ENCODE data around the gene LDB2. TPM values are rescaled to one million over a fixed set of nuclear protein-coding genes. Genes with fewer than 3 reads are reported as not detected.

LDB2 gene
- total RNA-seq, 1 donor from 2014 or later: 31.5 TPM

GRCh38 chr4:16597443-16597842, 301.0 kb downstream of the LDB2 start:
- H3K4me1 Mint-ChIP-seq (ENCODE audit: unreplicated experiment): peaks cover 6% of the 10 kb centered on the region
- TF ChIP-seq CTCF (conservative IDR thresholded peaks at IDR 0.05): no peak
- no peaks in the 10 kb centered on the region for H3K36me3 Mint-ChIP-seq
- H3K27me3 Mint-ChIP-seq: no peaks in the 10 kb centered on the region
- no peak overlapping the region for H3K27ac Mint-ChIP-seq
- no peak overlapping the region for H3K4me3 Mint-ChIP-seq
- H3K9me3 Mint-ChIP-seq: no peaks in the 10 kb centered on the region
- no peak for DNase-seq (ENCODE audit: extremely low spot score, unreplicated experiment)

- no peak for TF ChIP-seq CTCF (conservative IDR thresholded peaks at IDR 0.05)
- H3K9me3 Mint-ChIP-seq: no peaks in the 10 kb centered on the region
- H3K27ac Mint-ChIP-seq: no peak overlapping the region
- H3K36me3 Mint-ChIP-seq: no peaks in the 10 kb centered on the region
- H3K4me3 Mint-ChIP-seq: no peak overlapping the region
- DNase-seq (ENCODE audit: extremely low spot score, unreplicated experiment): no peak
- H3K4me1 Mint-ChIP-seq (ENCODE audit: unreplicated experiment): peaks cover 11% of the 10 kb centered on the region
- no peaks in the 10 kb centered on the region for H3K27me3 Mint-ChIP-seq
Observed at GRCh38 chr4:16596267-16596666, 302.2 kb downstream of the LDB2 start.

- no peaks in the 10 kb centered on the region for H3K27me3 Mint-ChIP-seq
- no peaks in the 10 kb centered on the region for H3K9me3 Mint-ChIP-seq
- no peak for TF ChIP-seq CTCF (conservative IDR thresholded peaks at IDR 0.05)
- H3K4me3 Mint-ChIP-seq: no peak overlapping the region
- DNase-seq (ENCODE audit: extremely low spot score, unreplicated experiment): no peak
- peaks cover 11% of the 10 kb centered on the region for H3K4me1 Mint-ChIP-seq (ENCODE audit: unreplicated experiment)
- H3K36me3 Mint-ChIP-seq: no peaks in the 10 kb centered on the region
- no peak overlapping the region for H3K27ac Mint-ChIP-seq
Observed at GRCh38 chr4:16594128-16594527, 304.3 kb downstream of the LDB2 start.

GRCh38 chr4:16593386-16593785, 305.1 kb downstream of the LDB2 start:
- DNase-seq (ENCODE audit: extremely low spot score, unreplicated experiment): no peak
- Mint-ChIP-seq H3K4me1 (ENCODE audit: unreplicated experiment) (peaks cover 11% of the 10 kb centered on the region), H3K27ac (no peak overlapping the region), H3K9me3 (no peaks in the 10 kb centered on the region), H3K4me3 (no peak overlapping the region), H3K36me3 (no peaks in the 10 kb centered on the region), H3K27me3 (no peaks in the 10 kb centered on the region)
- TF ChIP-seq CTCF (conservative IDR thresholded peaks at IDR 0.05): no peak

- Mint-ChIP-seq H3K4me3 (no peak overlapping the region), H3K36me3 (no peaks in the 10 kb centered on the region), H3K4me1 (ENCODE audit: unreplicated experiment) (peaks cover 5% of the 10 kb centered on the region), H3K27me3 (no peaks in the 10 kb centered on the region), H3K9me3 (no peaks in the 10 kb centered on the region), H3K27ac (no peak overlapping the region)
- DNase-seq (ENCODE audit: extremely low spot score, unreplicated experiment): no peak
- TF ChIP-seq CTCF (conservative IDR thresholded peaks at IDR 0.05): no peak
Observed at GRCh38 chr4:16591272-16591826, 307.1 kb downstream of the LDB2 start.

- peaks cover 5% of the 10 kb centered on the region for H3K4me1 Mint-ChIP-seq (ENCODE audit: unreplicated experiment)
- H3K27ac Mint-ChIP-seq: no peak overlapping the region
- no peaks in the 10 kb centered on the region for H3K9me3 Mint-ChIP-seq
- no peak overlapping the region for H3K4me3 Mint-ChIP-seq
- no peak for DNase-seq (ENCODE audit: extremely low spot score, unreplicated experiment)
- H3K27me3 Mint-ChIP-seq: no peaks in the 10 kb centered on the region
- no peak for TF ChIP-seq CTCF (conservative IDR thresholded peaks at IDR 0.05)
- H3K36me3 Mint-ChIP-seq: no peaks in the 10 kb centered on the region
Observed at GRCh38 chr4:16590797-16591196, 307.6 kb downstream of the LDB2 start.
